CD4-positive, alpha-beta T cell treated with Interleukin-21 for 1 hour (primary cell): Measurements from ENCODE around the gene HTD2.

Experiments used
- DNase-seq: peaks from one replicate; pipeline ENCODE4 v3.0.0-alpha.2; 2020

Gene HTD2

DNA sequence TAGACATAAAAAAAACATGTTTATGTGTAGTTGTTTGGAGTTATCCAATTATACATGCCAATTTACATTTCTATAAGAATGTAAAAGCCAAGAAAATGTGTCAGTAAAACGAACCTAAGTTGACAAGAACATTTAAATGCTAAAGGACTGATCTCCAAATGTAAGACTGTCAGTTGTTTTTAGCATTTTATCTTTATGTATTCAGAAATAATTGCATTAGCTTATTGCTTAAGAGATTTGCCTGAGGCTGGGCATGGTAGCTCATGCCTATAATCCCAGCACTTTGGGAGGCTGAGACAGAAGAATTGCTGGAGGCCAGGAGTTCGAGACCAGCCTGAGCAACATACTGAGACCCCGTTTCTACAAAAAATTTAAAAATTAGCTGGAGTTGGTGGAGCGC lies 53.3 kb downstream of the HTD2 start:
- no peak for DNase-seq

DNA sequence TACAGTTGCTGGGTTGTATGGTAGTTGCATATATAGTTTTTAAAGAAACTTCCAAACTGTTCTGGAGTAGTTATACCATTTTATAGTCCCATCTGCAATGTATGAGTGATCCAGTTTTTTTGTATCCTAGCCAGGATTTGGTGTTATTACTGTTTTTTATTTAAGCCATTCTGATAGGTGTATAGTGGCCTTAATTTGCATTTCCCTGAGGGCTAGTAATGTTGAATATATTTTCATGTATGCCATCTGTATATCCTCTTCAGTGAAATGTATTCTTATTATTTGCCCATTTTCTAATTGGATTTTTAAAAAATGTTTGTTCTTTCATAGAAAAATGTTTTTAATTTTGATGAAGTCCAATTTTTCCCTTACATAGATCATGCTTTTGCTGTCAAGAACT lies 55.5 kb downstream of the HTD2 start:
- no peak for DNase-seq

DNA sequence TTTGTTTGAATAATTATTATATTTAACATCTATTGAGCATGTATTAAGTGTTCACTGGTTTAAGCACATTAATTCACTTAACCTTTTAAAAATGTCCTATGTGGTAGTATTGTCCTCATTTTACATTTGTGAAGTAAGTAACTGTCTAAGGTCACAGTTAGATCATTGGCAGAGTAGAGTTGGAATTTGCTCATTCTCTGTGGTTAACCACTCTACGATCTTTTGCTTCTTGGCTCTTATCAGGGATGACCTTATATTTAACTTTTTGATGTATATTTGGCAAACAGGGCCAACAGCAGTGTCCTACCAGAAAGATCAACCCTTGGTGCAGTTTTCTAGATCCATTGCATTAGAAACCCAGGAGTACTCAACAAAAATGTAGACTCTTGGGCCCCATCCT lies 60.4 kb downstream of the HTD2 start:
- DNase-seq = no peak

DNA sequence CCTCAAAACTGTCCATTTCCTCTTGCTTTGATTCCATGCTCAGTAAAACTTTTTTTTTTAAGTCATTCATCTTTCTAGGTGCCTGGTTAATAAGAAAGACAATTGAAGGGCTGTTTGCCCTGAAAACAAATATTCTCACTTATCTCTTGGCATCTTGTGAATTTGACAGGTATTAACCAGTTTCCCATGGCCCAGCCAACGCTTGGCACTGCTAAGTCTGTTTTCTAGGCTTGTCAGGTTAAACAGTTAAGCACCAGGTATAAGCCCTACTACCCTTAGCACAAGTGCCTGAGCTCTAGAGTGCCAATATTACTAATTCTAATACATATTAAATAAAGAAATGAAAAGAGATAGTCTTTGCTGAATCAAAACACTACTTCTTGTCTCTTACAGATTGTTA lies 62.7 kb downstream of the HTD2 start:
- no peak for DNase-seq
